ENCODE results near the gene WBP1.
"Not testable (repeated sequence)": the region's sequence is repeated elsewhere in the genome, so short reads cannot be mapped to it uniquely, and the experiment has no call there.

Gene WBP1

GRCh38 chr2:74454654-74455511, 3.4 kb upstream of the WBP1 start, which contains the start of gene INO80B:
Gene INO80B, plus strand, starts transcription at chr2:74455087. Its CDS starts 30 bp downstream, at chr2:74455117.
- DNase-seq, result peak; percentile 93 to 97 (median 96)

- DNase-seq, result no peak
These were observed 1.1 kb upstream of the WBP1 start for GRCh38 chr2:74457129-74457548.

- peak; percentile 71 to 95 (median 84) for DNase-seq
These were observed 598 bp upstream of the WBP1 start for GRCh38 chr2:74457549-74458131.

GRCh38 chr2:74458938-74459363, 713 bp downstream of the WBP1 start:
- no peak for DNase-seq

- not testable (repeated sequence) for DNase-seq
These were observed 1.4 kb downstream of the WBP1 start for GRCh38 chr2:74459503-74460118.

- not testable (repeated sequence) for DNase-seq
These were observed 1.9 kb downstream of the WBP1 start for GRCh38 chr2:74460187-74460586.

GRCh38 chr2:74461187-74462053, 3.2 kb downstream of the WBP1 start:
- DNase-seq, result no peak

GRCh38 chr2:74462054-74462785, 4.0 kb downstream of the WBP1 start:
- DNase-seq, result no peak

- DNase-seq, result no peak
These were observed 4.5 kb downstream of the WBP1 start for GRCh38 chr2:74462786-74463105.

- no peak for DNase-seq
These were observed 6.2 kb downstream of the WBP1 start for GRCh38 chr2:74464406-74464805.

GRCh38 chr2:74470742-74471141, 12.5 kb downstream of the WBP1 start:
- not testable (repeated sequence) for DNase-seq

- peak in 1 of 6 experiments; percentile 42 for DNase-seq
These were observed 13.3 kb downstream of the WBP1 start for GRCh38 chr2:74471332-74472065.

GRCh38 chr2:74472086-74472944, 14.1 kb downstream of the WBP1 start, which contains the start of gene MRPL53:
Gene MRPL53, minus strand, starts transcription at chr2:74472680. Its CDS starts 20 bp downstream, at chr2:74472660.
- DNase-seq, result peak; percentile 88 to 96 (median 94)

GRCh38 chr2:74472945-74473258, 14.7 kb downstream of the WBP1 start:
- DNase-seq, result no peak

- no peak for DNase-seq
These were observed 16.2 kb downstream of the WBP1 start for GRCh38 chr2:74474481-74474880.

GRCh38 chr2:74474899-74475298, 16.7 kb downstream of the WBP1 start:
- DNase-seq, result no peak

- DNase-seq, result no peak
These were observed 23.2 kb downstream of the WBP1 start for GRCh38 chr2:74481431-74481830.

- peak in 3 of 6 experiments; percentile 38 to 74 (median 62) for DNase-seq
These were observed 23.9 kb downstream of the WBP1 start for GRCh38 chr2:74481961-74482800.
